IPS-18c (cell line): Measurements from ENCODE around the gene SPECC1L.
"Not testable (repeated sequence)": the region's sequence is repeated elsewhere in the genome, so short reads cannot be mapped to it uniquely, and the experiment has no call there.

ENCODE experiments used
- H3K4me3 ChIP-seq: 2 replicates; pipeline ENCODE4 v1.7.0; 2013; ENCODE audit warnings: low read depth, mild to moderate bottlenecking, low read length, moderate library complexity; ENCODE audit not compliant: insufficient read depth
- H3K9me3 ChIP-seq: one replicate; pipeline ENCODE4 v1.6.1; 2013; ENCODE audit warnings: mild to moderate bottlenecking, low read length, moderate library complexity; ENCODE audit not compliant: control insufficient read depth, insufficient read depth

SPECC1L gene, protein sequence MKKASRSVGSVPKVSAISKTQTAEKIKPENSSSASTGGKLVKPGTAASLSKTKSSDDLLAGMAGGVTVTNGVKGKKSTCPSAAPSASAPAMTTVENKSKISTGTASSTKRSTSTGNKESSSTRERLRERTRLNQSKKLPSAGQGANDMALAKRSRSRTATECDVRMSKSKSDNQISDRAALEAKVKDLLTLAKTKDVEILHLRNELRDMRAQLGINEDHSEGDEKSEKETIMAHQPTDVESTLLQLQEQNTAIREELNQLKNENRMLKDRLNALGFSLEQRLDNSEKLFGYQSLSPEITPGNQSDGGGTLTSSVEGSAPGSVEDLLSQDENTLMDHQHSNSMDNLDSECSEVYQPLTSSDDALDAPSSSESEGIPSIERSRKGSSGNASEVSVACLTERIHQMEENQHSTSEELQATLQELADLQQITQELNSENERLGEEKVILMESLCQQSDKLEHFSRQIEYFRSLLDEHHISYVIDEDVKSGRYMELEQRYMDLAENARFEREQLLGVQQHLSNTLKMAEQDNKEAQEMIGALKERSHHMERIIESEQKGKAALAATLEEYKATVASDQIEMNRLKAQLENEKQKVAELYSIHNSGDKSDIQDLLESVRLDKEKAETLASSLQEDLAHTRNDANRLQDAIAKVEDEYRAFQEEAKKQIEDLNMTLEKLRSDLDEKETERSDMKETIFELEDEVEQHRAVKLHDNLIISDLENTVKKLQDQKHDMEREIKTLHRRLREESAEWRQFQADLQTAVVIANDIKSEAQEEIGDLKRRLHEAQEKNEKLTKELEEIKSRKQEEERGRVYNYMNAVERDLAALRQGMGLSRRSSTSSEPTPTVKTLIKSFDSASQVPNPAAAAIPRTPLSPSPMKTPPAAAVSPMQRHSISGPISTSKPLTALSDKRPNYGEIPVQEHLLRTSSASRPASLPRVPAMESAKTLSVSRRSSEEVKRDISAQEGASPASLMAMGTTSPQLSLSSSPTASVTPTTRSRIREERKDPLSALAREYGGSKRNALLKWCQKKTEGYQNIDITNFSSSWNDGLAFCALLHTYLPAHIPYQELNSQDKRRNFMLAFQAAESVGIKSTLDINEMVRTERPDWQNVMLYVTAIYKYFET

DNA sequence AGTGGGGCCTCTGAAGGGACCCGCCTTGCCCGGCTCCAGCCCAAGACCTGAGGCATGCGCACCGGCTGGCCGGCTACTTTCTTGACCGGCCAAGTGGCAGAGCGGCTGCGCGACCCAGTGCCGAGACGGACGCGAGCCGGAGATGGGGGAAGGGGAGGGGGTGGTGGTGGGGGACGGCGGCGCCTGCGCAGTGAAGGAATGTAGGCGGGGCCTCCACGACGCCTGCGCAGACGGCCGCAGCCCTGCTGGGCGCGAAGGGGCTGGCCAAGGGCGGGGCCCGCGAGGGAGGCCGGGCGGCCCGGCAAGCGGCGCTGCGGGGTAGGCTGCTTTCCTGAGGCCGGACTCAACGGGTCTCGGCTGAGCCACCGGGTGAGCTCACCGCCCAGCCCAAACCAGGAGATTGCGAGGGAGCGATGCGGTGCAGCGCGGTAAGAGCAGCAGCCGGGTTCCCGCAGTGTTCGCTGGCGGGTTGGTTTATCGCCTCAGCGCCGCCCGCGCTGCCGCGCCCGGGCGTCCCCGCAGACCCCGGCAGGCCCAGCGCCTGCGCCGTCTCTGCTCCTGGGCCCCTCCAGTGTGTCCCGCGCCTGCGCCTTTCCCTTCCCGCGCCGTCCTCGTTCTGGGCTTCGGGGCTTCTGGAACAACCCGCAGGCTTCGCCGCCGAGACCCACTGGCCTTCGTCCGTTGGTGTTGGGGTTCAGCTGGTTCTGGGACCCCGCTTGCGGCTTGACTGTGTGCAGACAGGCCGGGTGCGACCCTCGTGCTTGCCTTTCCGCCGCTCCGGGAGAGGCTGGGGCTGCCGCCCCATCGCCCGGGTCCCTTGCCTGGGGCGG, at the start of gene SPECC1L:
SPECC1L (plus strand) TSS at position 276 of the 830 bp plus-strand sequence. CDS start 31,401 bp downstream, outside the sequence.
- H3K9me3 ChIP-seq: no peaks in the 10 kb centered on the region
- H3K4me3 ChIP-seq: peak within 1 kb of the TSS; percentile 91

DNA sequence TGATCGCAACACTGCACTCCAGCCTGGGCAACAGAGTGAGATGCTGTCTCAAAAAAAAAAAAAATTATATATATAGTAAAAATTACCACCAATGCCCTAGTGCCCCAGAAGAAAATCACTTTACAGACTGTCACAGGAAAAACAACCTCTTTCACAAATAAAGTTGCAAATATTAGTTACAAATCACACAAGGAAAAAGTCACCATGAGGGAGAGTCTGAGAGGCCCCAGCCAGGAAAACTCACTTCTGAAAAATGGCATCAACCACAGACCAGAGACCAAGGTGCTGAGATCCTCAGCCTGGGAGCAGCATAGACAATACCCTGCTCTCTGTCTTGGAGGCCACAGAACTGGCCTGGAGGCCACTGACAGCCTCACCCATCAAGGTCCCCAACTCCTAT, 46.2 kb upstream of the SPECC1L start:
- H3K9me3 ChIP-seq: peaks cover 4% of the 10 kb centered on the region

DNA sequence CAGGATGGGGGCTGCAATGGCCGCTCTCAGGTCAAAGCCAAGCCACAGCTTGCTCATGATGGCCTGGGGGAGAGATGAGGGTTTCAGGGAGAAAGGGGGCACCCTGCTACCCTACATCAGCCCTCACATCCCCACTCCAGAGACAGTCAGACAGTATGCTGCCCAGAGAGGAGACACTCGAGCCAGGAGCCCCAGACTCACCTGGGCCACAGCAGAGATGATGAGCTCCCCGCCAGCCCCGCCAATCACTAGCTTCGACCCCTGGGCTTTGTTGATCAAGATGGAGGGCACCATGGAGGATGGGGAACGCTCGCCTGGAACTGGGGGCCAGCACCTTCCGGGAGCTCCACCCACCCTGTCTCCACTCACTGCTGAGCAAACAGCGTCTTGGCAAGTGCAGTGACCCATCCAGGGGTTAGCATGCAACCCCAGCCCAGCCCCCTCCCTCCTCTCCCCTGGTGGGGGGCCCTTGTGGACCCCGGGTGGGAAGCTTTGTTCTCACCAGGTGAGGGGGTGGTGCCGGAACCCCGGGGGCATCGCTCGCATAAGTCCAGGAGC, 45.5 kb upstream of the SPECC1L start:
- Histone ChIP-seq H3K4me3 (no peak overlapping the region), H3K9me3 (peaks cover 4% of the 10 kb centered on the region)

More for the DNA sequence above, 46.2 kb upstream of the SPECC1L start:
- H3K4me3 ChIP-seq: no peak overlapping the region

DNA sequence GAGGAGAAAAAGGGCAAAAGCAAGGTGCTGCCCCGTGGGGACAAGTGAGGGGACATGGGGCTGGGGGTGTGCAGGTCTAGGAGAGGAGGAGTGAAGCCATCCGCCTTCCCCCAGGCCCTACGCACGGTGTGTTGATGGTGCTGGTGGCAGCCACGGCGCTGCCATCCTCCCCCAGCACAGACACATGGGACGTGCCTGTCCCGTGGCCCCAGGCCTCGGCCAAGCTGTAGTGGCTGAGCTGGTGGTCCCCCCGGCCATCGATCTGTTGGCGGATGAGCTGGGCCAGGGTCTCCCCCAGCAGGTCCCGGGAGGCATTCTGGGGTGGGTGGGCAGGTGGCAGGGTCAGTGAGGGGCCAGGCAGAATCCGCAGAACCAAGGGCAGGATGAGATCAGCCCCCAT, 44.7 kb upstream of the SPECC1L start:
- Histone ChIP-seq H3K9me3 (peaks cover 4% of the 10 kb centered on the region), H3K4me3 (no peak overlapping the region)

DNA sequence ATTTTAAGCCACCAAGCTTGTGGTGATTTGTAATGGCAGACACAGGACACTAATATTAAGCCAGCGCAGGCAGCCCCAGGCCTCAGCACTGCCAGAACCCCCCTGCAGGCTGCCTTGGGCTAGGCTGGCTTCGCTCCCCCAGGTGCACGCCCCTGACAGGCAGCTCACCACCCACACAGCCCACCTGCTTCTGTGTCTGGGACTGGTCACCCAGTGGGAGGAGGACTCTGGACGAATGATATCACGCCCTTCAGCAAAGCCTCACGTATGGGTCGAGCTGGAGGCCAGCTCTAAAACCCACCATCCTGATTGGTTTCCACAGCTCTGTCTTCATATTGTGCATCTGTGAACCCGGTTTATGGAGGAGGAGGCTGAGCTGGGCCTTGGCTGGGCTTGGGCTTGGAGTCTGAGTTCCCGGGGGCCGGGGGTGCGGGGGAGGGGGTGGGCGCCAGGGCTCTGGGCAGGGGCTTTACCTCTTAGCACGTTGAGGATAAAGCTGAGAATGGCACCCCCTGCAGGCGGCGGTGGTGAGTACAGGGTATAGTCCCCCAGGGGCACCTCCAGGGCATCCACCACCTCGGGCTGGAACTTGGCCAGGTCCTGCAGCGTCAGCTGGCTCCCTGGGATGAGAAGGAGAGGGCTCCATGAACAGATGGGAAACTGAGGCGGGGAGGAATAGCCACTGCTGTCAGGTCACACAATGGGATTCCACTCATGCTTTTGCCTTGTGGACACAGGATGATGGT, 39.5 kb upstream of the SPECC1L start:
- H3K4me3 ChIP-seq: no peak overlapping the region
- no peaks in the 10 kb centered on the region for H3K9me3 ChIP-seq

DNA sequence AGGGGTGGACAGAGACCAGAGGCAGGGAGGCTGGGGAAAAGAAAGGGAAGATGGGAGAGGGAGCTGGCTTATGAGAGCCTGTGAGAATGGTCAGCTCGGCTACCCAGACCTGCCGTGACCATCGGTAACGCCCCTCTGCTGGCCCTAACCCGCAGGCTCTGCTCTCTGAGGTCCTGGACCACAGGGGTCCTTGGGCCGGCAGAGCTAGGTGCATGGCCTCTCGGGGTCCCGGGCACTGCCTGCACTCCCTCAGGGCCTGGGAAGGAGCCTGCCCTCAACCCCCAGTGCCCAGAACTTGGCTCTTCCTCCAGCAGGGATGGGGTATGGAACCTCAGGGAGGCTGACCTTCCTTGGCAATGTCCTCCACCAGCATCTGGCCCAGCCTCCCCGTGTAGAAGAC, 38.9 kb upstream of the SPECC1L start:
- H3K4me3 ChIP-seq: no peak overlapping the region
- no peaks in the 10 kb centered on the region for H3K9me3 ChIP-seq

DNA sequence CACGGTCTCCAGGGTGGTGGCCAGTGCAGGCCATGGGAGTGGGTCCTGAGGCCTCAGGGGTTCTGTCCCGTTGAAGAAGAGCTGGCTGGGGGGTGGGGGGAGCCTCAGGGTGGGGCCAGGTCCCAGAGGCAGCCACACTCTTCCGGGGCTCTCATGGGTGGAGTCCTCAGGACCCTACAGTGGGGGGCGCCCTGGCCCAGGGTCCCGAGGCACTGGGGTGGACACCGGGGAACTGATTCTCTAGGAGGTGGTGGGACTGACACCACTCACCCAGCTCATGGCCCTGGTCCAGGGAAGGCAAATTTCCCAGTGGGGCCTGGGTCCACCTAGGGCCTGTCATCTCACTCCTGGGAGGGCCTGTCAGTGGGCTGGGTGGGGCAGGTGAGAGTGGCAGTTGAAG, 38.5 kb upstream of the SPECC1L start:
- no peaks in the 10 kb centered on the region for H3K9me3 ChIP-seq

DNA sequence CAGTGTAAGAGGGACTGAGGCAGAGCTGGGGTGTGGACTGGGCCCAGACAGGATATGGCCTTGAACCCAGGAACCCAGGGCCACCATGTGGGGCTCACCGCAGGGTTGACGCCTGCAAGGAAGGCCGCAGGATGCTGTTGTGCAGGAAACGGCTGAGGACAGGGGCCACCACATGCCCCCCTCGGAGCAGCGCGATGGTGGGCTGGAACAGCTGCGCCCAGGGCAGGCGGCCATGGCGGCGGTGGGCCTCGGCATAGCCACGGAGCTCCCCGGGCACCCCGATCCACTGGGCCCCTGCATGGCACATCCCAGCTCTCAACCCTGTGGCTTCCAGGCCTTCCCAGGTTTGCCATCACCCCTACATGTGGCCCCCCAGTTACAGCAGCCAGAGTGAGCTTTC, 37.9 kb upstream of the SPECC1L start:
- Histone ChIP-seq H3K9me3 (no peaks in the 10 kb centered on the region), H3K4me3 (no peak overlapping the region)

More for the DNA sequence above, 38.5 kb upstream of the SPECC1L start:
- no peak overlapping the region for H3K4me3 ChIP-seq

DNA sequence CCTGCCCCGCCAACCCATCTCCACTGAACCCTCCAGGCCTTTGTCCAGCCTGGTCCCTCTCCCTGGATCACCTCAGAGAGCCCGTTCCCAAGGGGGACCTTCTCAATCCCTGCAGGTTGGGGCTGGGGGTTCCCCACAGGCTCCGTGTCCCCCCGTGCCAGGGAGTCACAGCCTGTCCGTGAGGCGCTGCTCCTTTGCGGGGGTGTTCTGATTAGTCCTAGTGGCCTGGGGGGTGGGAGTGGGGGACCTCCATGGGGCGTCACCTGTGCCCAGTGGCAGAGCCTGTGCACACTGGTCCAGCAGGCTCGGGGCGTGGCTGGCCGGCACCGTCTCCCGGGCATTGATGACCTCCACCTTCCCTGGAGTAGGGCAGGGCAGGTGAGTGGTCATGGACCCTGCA, 37.4 kb upstream of the SPECC1L start:
- Histone ChIP-seq H3K4me3 (no peak overlapping the region), H3K9me3 (no peaks in the 10 kb centered on the region)

DNA sequence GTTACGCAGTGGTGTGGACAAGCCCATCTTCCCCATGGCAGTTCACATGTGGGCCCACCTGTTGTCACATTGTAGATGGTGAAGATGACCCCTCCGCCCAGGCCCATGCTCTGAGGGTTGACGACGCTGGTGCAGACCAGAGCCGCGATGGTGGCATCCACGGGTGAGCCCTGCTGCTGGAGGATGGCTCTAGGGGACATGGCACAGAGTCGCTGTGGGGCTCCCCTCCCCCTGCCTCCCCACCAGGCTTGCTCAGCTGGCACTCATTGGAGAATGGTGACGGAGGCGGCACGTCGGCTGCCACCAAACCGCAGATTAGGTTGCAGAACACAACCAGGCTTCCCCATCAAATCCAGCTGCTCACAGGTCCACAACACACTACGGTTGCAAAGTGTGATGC, 36.8 kb upstream of the SPECC1L start:
- H3K9me3 ChIP-seq: no peaks in the 10 kb centered on the region
- H3K4me3 ChIP-seq: no peak overlapping the region

DNA sequence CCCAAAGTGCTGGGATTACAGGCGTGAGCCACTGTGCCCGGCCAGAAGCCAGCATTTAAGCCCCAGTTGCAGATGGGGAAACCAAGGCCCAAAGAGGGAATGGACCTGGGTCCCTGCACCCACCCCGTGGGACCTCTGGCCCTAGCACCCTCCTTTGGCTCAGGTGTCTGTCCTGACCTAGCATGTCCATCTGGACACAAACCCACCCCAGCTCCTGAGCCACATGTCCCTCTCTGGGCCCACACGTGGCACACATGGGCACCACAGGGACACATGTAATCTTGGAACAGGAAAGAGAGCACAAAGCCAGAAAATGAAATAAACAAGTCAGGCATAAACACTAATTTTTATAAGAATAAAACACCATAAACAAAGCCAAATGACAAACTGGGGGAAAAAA, 35.3 kb upstream of the SPECC1L start:
- no peaks in the 10 kb centered on the region for H3K9me3 ChIP-seq

DNA sequence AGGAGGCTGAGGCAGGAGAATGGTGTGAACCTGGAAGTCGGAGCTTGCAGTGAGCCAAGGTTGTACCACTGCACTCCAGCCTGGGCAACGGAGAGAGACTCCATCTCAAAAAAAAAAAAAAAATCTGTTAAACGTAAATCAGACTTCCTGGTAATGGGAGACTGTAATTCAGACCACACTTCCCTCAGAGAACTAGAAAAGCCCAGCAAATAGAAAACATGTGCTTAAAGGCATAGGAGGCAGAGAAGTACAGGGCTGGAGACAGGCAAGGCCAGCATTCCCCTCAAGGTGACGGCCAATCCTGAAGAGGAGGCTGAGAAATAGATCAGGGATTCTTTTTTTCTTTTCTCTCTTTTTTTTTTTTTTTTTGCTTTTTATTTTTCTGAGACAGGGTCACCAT, 34.0 kb upstream of the SPECC1L start:
- Histone ChIP-seq H3K9me3 (no peaks in the 10 kb centered on the region), H3K4me3 (no peak overlapping the region)

More for the DNA sequence above, 35.3 kb upstream of the SPECC1L start:
- H3K4me3 ChIP-seq: no peak overlapping the region

DNA sequence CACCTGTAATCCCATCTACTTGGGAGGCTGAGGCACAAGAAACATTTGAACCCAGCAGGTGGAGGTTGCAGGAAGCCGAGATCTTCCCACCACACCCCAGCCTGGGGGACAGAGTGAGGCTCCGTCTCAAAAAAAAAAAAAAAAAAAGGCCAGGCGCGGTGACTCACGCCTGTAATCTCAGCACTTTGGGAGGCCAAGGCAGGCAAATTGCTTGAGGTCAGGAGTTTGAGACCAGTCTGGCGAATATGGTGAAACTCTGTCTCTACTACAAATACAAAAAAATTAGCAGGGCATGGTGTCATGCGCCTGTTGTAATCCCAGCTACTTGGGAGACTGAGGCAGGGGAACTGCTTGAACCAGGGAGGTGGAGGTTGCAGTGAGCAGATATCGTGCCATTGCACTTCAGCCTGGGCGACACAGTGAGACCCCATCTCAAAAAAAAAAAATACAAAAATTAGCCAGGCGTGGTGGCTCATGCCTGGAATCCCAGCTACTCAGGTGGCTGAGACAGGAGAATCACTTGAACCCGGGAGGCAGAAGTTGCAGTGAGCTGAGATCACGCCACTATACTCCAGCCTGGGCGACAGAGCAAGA, 32.4 kb upstream of the SPECC1L start:
- H3K9me3 ChIP-seq: not testable (repeated sequence)

DNA sequence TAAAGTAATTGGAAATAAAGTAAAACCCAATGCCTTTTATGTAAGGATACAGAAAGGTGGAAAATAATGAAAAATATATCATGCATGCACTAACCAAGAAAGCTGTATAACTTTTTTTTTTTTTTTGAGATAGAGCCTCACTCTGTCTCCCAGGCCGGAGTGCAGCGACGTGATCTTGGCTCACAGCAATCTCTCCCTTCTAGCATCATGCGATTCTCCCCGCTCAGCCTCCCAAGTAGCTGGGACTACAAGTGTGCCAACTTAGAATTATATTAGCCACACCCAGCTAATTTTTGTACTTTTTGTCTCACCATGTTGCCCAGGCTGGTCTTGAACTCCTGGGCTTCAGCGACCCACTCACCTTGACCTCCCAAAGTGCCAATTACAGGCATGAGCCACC, 30.2 kb upstream of the SPECC1L start:
- no peaks in the 10 kb centered on the region for H3K9me3 ChIP-seq
- no peak overlapping the region for H3K4me3 ChIP-seq

More for the DNA sequence above, 32.4 kb upstream of the SPECC1L start:
- not testable (repeated sequence) for H3K4me3 ChIP-seq

DNA sequence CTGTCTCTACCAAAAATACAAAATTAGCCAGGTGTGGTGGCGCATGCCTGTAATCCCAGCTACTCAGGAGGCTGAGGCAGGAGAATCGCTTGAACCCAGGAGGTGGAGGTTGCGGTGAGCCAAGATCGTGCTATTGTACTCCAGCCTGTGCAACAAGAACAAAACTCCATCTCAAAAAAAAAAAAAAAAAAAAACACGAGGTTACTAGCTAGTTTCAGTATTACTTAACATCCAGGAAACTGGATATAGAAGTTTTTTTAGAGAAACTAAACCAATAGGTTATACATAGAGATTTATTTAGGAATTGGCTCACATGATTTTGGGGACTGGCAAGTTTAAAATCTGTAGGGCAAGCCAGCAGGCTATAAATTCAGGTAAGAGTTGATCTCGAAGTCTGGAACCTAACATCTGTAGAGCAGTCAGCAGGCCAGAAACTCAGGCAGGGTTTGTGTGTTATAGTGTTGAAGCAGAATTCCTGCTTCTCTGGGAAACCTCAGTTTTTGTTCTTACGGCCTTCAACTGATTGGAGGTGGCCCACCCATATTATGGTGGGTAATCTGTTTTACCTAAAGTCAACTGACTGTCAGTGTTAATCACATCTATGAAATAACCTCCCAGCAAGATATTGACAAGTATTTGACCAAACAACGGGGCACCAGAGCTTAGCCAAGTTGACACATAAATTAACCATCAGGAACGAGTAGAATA, 29.5 kb upstream of the SPECC1L start:
- H3K4me3 ChIP-seq, H3K9me3 ChIP-seq: not testable (repeated sequence)
